ENCODE results near the gene PPP3R1. TPM values are rescaled to one million over a fixed set of nuclear protein-coding genes. Genes with fewer than 3 reads are reported as not detected.
A peak's percentile ranks its signal among the peaks of the same experiment; 100 is the strongest.

PPP3R1 gene
- total RNA-seq, 1 donor from 2014 or later = 56.4 TPM

DNA sequence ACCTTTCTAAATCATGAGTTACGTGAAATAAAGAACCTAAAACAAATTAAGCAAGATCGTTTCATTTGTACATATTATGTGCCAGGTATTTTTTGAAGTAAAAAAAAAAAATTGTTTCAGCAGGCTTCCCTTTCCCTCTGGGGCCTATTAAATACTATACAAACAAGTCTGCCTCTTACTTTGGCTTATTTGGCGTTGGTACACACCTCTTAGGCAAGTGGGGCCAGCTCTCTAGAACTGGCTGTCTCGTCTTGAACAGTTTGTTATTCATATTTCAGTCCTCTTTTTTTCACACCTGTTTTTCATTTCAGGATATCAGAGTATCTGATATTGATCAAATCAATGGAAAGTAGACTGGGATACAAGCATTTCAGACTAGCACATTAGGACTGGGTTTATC is 27.4 kb upstream of the PPP3R1 start:
- no peak overlapping the region for H3K27ac Mint-ChIP-seq (ENCODE audit: unreplicated experiment)
- H3K9me3 Mint-ChIP-seq = no peaks in the 10 kb centered on the region
- H3K27me3 Mint-ChIP-seq (ENCODE audit: low read depth) = peaks cover 6% of the 10 kb centered on the region
- no peaks in the 10 kb centered on the region for H3K36me3 Mint-ChIP-seq (ENCODE audit: low read depth)
- TF ChIP-seq, protein P1, sequence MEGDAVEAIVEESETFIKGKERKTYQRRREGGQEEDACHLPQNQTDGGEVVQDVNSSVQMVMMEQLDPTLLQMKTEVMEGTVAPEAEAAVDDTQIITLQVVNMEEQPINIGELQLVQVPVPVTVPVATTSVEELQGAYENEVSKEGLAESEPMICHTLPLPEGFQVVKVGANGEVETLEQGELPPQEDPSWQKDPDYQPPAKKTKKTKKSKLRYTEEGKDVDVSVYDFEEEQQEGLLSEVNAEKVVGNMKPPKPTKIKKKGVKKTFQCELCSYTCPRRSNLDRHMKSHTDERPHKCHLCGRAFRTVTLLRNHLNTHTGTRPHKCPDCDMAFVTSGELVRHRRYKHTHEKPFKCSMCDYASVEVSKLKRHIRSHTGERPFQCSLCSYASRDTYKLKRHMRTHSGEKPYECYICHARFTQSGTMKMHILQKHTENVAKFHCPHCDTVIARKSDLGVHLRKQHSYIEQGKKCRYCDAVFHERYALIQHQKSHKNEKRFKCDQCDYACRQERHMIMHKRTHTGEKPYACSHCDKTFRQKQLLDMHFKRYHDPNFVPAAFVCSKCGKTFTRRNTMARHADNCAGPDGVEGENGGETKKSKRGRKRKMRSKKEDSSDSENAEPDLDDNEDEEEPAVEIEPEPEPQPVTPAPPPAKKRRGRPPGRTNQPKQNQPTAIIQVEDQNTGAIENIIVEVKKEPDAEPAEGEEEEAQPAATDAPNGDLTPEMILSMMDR (conservative IDR thresholded peaks at IDR 0.05) = no peak
- DNase-seq (ENCODE audit: low read depth, low spot score) = no peak
- H3K4me1 Mint-ChIP-seq = no peaks in the 10 kb centered on the region
- H3K4me3 Mint-ChIP-seq = no peak overlapping the region

DNA sequence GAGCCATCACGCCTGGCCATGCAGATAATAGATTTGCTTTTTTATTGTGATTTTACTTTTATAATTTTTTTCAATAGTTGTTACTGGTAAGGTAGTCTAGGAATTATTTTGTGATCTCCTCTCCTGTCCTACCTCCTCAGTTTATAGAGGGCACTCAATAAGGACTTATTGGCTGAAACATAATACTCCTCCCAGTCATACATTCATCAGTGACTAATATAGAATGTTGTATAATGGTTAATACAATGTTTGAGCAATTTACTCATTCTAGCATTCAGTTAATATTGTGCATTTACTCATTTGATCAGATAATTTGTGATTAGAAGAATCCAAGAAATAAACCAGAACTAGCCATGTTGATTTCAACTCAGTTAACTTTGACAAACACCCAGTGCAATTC is 25.8 kb upstream of the PPP3R1 start:
- Mint-ChIP-seq H3K9me3 (no peaks in the 10 kb centered on the region), H3K4me3 (no peak overlapping the region), H3K27ac (ENCODE audit: unreplicated experiment) (no peak overlapping the region), H3K27me3 (ENCODE audit: low read depth) (peaks cover 3% of the 10 kb centered on the region), H3K36me3 (ENCODE audit: low read depth) (no peaks in the 10 kb centered on the region), H3K4me1 (no peaks in the 10 kb centered on the region)
- TF ChIP-seq, protein P1 (conservative IDR thresholded peaks at IDR 0.05) = no peak
- no peak for DNase-seq (ENCODE audit: low read depth, low spot score)

DNA sequence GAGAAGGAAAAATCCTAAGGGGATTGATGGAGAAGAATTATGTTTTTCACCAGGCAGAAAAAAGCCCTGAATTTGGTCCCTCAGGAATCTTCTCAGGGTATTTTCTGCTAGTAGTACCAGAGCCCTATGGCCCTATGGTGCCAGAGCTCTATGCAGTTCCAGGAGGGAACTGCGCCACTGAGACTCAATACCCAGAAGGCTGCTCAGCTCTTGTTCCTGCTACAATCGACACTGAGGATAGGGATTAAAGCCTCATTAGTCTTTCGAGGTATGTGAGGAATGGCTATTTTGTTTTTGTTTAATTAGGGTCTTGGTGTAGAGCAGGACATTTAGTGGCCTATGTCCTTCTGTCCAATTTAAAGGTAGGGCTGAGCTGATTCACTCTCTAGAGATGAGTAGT is 21.7 kb upstream of the PPP3R1 start:
- no peak overlapping the region for H3K4me3 Mint-ChIP-seq
- TF ChIP-seq, protein P1 (conservative IDR thresholded peaks at IDR 0.05) = peak; percentile 15
- H3K27me3 Mint-ChIP-seq (ENCODE audit: low read depth) = no peaks in the 10 kb centered on the region
- no peaks in the 10 kb centered on the region for H3K9me3 Mint-ChIP-seq
- peaks cover 6% of the 10 kb centered on the region for H3K4me1 Mint-ChIP-seq
- H3K27ac Mint-ChIP-seq (ENCODE audit: unreplicated experiment) = no peak overlapping the region
- H3K36me3 Mint-ChIP-seq (ENCODE audit: low read depth) = no peaks in the 10 kb centered on the region
- no peak for DNase-seq (ENCODE audit: low read depth, low spot score)

DNA sequence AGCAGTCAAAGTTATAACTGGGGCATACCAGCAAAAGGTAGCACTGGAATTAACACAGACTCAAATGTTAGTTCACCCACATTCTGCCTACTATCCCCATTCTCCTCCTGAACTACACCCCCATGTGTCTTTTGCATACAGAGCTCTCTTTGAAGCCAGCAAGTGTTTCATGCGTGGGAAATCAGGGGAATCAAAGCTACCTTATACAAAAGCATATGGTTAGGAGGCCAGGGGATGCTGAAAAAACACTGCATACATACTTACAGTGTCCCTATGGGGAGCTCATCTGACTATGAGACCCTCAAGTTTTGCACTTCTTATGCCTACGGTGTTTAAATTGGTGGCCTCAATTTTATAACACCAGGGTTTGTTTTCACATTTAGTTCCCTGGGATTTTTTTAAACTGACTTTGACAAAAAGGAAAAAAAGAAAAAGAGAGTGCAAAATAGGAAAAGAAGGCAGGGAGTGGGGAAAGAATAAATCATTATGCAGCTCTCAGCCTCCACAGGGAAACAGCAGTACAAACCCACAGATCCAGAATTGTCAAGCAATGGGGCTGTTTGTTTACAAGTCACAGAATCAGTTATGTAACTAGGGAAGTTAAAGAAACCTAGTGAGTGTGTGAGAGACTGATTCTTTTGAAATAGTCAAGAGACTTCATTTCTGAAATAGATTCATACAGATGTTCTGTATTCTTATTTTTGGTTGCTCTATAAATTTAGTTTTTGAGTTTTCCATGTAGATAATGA is 20.1 kb upstream of the PPP3R1 start:
- no peak overlapping the region for H3K4me3 Mint-ChIP-seq
- no peak for DNase-seq (ENCODE audit: low read depth, low spot score)
- no peak overlapping the region for H3K27ac Mint-ChIP-seq (ENCODE audit: unreplicated experiment)
- TF ChIP-seq, protein P1 (conservative IDR thresholded peaks at IDR 0.05) = no peak
- no peaks in the 10 kb centered on the region for H3K27me3 Mint-ChIP-seq (ENCODE audit: low read depth)
- peaks cover 6% of the 10 kb centered on the region for H3K4me1 Mint-ChIP-seq
- H3K36me3 Mint-ChIP-seq (ENCODE audit: low read depth) = no peaks in the 10 kb centered on the region
- H3K9me3 Mint-ChIP-seq = no peaks in the 10 kb centered on the region

DNA sequence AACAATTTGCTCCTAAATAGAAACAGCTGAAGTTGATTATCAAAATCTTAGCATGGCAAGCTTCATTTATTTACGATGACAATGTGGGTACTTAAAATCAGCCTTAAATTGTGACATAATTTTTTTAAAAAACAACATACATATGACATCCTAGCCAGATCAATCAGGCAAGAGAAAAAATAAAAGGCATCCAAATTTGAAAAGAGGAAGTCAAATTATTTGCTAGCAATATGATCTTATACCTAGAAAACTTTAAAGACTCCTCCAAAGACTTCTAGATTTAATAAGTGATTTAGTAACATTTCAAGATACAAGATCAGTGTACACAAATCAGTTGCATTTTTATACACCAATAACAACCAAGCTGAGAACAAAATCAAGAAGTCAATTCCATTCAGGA is 14.3 kb upstream of the PPP3R1 start:
- Mint-ChIP-seq H3K9me3 (no peaks in the 10 kb centered on the region), H3K36me3 (ENCODE audit: low read depth) (no peaks in the 10 kb centered on the region), H3K27me3 (ENCODE audit: low read depth) (no peaks in the 10 kb centered on the region), H3K27ac (ENCODE audit: unreplicated experiment) (no peak overlapping the region), H3K4me3 (no peak overlapping the region), H3K4me1 (no peaks in the 10 kb centered on the region)
- TF ChIP-seq, protein P1 (conservative IDR thresholded peaks at IDR 0.05) = no peak
- DNase-seq (ENCODE audit: low read depth, low spot score) = no peak

Data from neural crest cell (in vitro differentiated cells).